Activated B cell treated with CpG ODN at 0.5 μM for 24 hours (primary cell): ENCODE measurements around the gene LRAT. TPM values are rescaled to one million over a fixed set of nuclear protein-coding genes. Genes with fewer than 3 reads are reported as not detected.
A peak's percentile ranks its signal among the peaks of the same experiment; 100 is the strongest.

Source experiments
- ATAC-seq: fragments of 200-7000 bp; cut with Tn5 transposase; one replicate; pipeline ENCODE4 v1.10.0; 2021; ENCODE audit warnings: low read depth, mild to moderate bottlenecking, moderate library complexity
- CTCF ChIA-PET: fragments of 350-600 bp; sonication (Branson Sonifier 250); formaldehyde crosslinking; loops from one replicate; lab custom pipeline; 2021; ENCODE audit warnings: antibody characterized with exemption; lab: Charles Lee
- POLR2A ChIA-PET: fragments of 350-600 bp; sonication (Branson Sonifier 250); formaldehyde crosslinking; loops from one replicate; lab custom pipeline; 2021; ENCODE audit warnings: antibody characterized with exemption; lab: Charles Lee
- DNase-seq: peaks from one replicate; pipeline ENCODE4 v3.0.0; 2022
- H3K27ac Mint-ChIP-seq: one replicate; pipeline ENCODE4 v1.8.0; 2020; ENCODE audit warnings: mixed read lengths
- H3K27me3 Mint-ChIP-seq: one replicate; pipeline ENCODE4 v1.8.0; 2021; ENCODE audit warnings: mixed read lengths
- H3K36me3 Mint-ChIP-seq: one replicate; pipeline ENCODE4 v1.8.0; 2021; ENCODE audit warnings: low read depth, mixed read lengths
- H3K4me1 Mint-ChIP-seq: one replicate; pipeline ENCODE4 v1.8.0; 2021; ENCODE audit warnings: mixed read lengths
- H3K4me3 Mint-ChIP-seq: one replicate; pipeline ENCODE4 v1.8.0; 2020; ENCODE audit warnings: mild to moderate bottlenecking, mixed read lengths
- H3K9me3 Mint-ChIP-seq: one replicate; pipeline ENCODE4 v1.8.0; 2020; ENCODE audit warnings: mixed read lengths
- intact Hi-C: fragments of 100-400 bp; cut with micrococcal nuclease; formaldehyde crosslinking; loops from one replicate; pipeline ENCODE4 v1.15.1; 2024
- total RNA-seq: library from RNA; stranded (reverse); gene quantifications from 2 replicates; pipeline ENCODE4 v1.2.3, GENCODE V29; 2022
- TF ChIP-seq, protein P1 (sequence below): fragments of 200-600 bp; IDR thresholded peaks from one replicate; pipeline ENCODE4 v1.8.0; 2022; ENCODE audit warnings: antibody characterized with exemption, mild to moderate bottlenecking

The LRAT gene
- total RNA-seq, 1 donor from 2014 or later = not detected

DNA sequence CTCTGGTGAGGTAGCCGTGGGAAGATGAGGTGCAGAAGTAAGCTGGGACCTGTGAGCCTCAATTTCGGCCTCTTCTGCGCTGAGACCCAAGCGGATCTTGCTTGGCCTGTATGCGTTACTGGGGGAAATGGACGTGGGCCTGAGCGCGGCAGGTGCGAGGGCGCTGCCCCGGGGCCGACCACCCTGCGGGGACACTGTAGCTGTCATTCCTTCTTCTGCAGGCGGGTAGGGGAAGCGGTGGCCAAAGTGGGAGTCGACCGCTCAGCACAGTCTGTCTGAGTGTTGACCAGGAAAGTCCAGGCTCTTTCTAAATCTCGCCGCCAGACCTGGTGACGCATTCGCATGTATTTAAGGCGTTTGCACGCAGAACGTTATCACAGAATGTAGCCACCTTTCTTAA, 3.3 kb upstream of the LRAT start:
- Mint-ChIP-seq H3K36me3 (no peaks in the 10 kb centered on the region), H3K4me3 (no peak overlapping the region), H3K4me1 (peaks cover 21% of the 10 kb centered on the region), H3K27me3 (peaks cover 46% of the 10 kb centered on the region), H3K9me3 (no peaks in the 10 kb centered on the region), H3K27ac (no peak overlapping the region)
- DNase-seq = no peak
- TF ChIP-seq, protein P1, sequence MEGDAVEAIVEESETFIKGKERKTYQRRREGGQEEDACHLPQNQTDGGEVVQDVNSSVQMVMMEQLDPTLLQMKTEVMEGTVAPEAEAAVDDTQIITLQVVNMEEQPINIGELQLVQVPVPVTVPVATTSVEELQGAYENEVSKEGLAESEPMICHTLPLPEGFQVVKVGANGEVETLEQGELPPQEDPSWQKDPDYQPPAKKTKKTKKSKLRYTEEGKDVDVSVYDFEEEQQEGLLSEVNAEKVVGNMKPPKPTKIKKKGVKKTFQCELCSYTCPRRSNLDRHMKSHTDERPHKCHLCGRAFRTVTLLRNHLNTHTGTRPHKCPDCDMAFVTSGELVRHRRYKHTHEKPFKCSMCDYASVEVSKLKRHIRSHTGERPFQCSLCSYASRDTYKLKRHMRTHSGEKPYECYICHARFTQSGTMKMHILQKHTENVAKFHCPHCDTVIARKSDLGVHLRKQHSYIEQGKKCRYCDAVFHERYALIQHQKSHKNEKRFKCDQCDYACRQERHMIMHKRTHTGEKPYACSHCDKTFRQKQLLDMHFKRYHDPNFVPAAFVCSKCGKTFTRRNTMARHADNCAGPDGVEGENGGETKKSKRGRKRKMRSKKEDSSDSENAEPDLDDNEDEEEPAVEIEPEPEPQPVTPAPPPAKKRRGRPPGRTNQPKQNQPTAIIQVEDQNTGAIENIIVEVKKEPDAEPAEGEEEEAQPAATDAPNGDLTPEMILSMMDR = no peak
- intact Hi-C loops = no loop called here
- ChIA-PET POLR2A (no interaction called here), CTCF (no interaction called here)
- ATAC-seq = no peak

DNA sequence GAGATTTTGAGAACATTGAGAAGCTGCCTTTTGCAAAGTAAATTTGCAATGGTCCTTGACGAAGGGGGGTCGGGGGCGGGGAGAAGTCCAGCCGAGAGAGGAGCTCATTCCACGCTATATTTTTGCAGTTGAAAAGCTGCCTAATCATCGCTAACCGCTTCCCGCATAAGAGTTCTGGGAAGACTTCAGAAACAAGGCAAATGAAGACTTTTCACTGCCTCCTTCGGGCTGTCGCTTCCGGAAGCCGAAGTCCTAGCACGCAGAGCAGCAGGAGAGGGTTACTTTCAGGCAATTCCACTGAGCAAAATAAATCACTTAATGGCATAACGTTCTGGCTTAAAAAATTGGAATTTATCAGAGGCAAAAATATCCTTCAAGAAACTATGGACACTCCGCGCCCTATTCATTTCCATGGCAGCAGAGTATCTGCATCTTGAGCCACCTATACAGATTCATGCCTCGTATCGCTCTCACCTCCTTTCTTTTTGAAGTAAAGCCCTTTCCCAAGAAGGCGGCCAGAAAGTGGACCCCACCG, 2.6 kb upstream of the LRAT start:
- H3K9me3 Mint-ChIP-seq = no peaks in the 10 kb centered on the region
- ATAC-seq (no peak), DNase-seq (no peak)
- CTCF ChIA-PET = no interaction called here
- H3K4me3 Mint-ChIP-seq = no peak overlapping the region
- TF ChIP-seq, protein P1 = no peak
- H3K4me1 Mint-ChIP-seq = peaks cover 21% of the 10 kb centered on the region
- POLR2A ChIA-PET = no interaction called here
- H3K36me3 Mint-ChIP-seq = no peaks in the 10 kb centered on the region
- peaks cover 51% of the 10 kb centered on the region for H3K27me3 Mint-ChIP-seq
- intact Hi-C loops = no loop called here
- H3K27ac Mint-ChIP-seq = no peak overlapping the region

DNA sequence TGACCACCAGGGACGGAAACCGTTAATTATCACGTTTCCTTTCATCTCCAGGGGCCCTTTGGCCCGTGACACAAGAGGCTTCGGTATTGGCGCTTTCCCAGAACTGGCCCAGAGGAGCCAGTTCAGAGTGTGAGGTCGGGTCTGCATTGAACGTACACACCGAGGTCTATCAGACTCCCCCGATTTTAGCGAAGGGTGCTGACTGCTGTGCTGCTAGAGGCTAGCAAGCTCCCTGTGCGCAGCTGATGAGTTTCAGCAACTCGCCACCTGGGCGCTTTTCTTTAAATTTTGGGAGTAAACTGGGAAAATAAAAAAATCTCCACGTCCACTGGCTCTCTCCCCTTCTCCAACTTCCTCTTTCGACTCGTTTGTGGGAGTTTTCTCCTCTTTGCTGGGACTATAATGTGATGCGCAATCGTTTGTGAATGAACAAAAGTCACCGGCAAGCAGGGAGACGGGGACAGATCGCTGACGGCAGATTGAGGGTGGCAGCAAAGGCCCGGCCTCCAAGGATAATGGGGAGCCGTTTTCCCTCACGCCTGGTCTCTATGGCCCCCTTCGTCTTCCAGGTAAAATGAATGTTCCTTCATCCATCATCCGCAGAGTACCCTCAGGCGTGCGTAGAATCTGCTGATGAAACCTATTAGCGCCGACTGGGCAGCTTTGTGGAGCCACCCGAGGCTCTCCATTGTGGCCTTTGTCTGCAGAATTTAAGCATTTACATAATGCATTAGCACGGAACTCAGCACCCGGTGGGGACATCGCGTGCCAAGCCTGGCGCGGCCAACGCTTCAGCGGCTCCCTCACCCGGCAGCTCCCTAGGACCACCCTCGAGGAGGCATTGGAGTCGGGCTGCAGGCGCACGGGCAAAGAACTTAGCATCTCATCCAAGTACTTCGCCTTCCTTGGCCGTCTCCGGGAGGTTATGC, 1.6 kb upstream of the LRAT start:
- H3K27me3 Mint-ChIP-seq = peaks cover 56% of the 10 kb centered on the region

DNA sequence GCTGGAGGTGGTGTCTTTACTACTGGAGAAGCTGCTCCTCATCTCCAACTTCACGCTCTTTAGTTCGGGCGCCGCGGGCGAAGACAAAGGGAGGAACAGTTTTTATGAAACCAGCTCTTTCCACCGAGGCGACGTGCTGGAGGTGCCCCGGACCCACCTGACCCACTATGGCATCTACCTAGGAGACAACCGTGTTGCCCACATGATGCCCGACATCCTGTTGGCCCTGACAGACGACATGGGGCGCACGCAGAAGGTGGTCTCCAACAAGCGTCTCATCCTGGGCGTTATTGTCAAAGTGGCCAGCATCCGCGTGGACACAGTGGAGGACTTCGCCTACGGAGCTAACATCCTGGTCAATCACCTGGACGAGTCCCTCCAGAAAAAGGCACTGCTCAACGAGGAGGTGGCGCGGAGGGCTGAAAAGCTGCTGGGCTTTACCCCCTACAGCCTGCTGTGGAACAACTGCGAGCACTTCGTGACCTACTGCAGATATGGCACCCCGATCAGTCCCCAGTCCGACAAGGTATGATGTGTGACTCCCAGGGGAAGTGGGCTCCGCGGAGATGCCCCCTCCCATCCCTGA, 634 bp downstream of the LRAT start:
- ATAC-seq (no peak), DNase-seq (no peak)
- Mint-ChIP-seq H3K27me3 (peaks cover 57% of the 10 kb centered on the region), H3K4me1 (peaks cover 21% of the 10 kb centered on the region), H3K9me3 (no peaks in the 10 kb centered on the region), H3K27ac (no peak overlapping the region), H3K4me3 (peak overlapping the region; percentile 80), H3K36me3 (no peaks in the 10 kb centered on the region)
- intact Hi-C loops = no loop called here
- TF ChIP-seq, protein P1 = no peak
- ChIA-PET CTCF (no interaction called here), POLR2A (no interaction called here)

More for the DNA sequence above, 1.6 kb upstream of the LRAT start:
- H3K36me3 Mint-ChIP-seq = no peaks in the 10 kb centered on the region
- DNase-seq = no peak
- TF ChIP-seq, protein P1 = no peak
- intact Hi-C loops = no loop called here
- ChIA-PET CTCF (no interaction called here), POLR2A (no interaction called here)
- no peaks in the 10 kb centered on the region for H3K9me3 Mint-ChIP-seq
- no peak overlapping the region for H3K27ac Mint-ChIP-seq
- H3K4me3 Mint-ChIP-seq = no peak overlapping the region
- no peak for ATAC-seq
- peaks cover 21% of the 10 kb centered on the region for H3K4me1 Mint-ChIP-seq

DNA sequence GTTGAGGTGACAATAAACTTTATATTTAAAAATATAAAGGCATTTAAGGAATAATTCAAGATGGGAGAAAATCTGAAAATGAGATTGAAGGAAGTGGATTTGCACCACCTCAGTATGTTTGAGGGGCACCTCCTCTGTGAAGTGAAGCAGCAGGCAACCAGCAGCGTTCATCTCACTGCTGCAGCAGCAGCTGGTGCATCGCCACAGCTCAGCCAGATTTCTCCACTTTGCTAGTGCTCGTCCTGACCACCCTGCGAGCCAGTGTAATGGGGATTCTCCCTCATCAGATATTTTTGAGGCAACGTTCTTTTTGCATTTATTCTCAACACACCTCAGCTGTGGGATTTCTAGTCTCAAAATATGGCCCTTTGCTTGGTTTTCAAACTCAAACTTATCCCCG, 13.9 kb downstream of the LRAT start:
- Mint-ChIP-seq H3K4me1 (no peaks in the 10 kb centered on the region), H3K4me3 (no peak overlapping the region), H3K9me3 (no peaks in the 10 kb centered on the region), H3K27me3 (no peaks in the 10 kb centered on the region), H3K36me3 (no peaks in the 10 kb centered on the region), H3K27ac (no peak overlapping the region)
- TF ChIP-seq, protein P1 = no peak
- intact Hi-C loops = no loop called here
- CTCF ChIA-PET = no interaction called here
- ATAC-seq = no peak
- POLR2A ChIA-PET = no interaction called here
- DNase-seq = no peak
